ENCODE results near the gene GPC4.

The GPC4 gene

GRCh38 chrX:133414406-133415275, 648 bp downstream of the GPC4 start:
- DNase-seq (ENCODE audit: low spot score) = no peak
- H3K18ac ChIP-seq (ENCODE audit: low read length) = peak overlapping the region; percentile 91
- H2AFZ ChIP-seq (ENCODE audit: low read length) = peak overlapping the region; percentile 83
- H3K79me1 ChIP-seq (ENCODE audit: low read depth, low read length) = no peaks in the 10 kb centered on the region
- H3K4me3 ChIP-seq (ENCODE audit: low read length in 2 of 2) = peak overlapping the region; percentile 72 to 87
- H3K4ac ChIP-seq (ENCODE audit: low read length) = no peak overlapping the region
- H2BK12ac ChIP-seq (ENCODE audit: low read length) = no peak overlapping the region
- H2AK5ac ChIP-seq (ENCODE audit: low read depth, low read length) = no peak overlapping the region
- H2BK15ac ChIP-seq (ENCODE audit: low read length) = peak overlapping the region; percentile 67
- peak overlapping the region; percentile 65 for H3K4me2 ChIP-seq (ENCODE audit: insufficient read depth, low read length, poor library complexity, severe bottlenecking)
- no peaks in the 10 kb centered on the region for H3K9me3 ChIP-seq (replicated peaks in 1 of 2; ENCODE audit: control insufficient read depth in 2 of 2, insufficient read depth in 1 of 2, low read depth in 1 of 2, low read length in 2 of 2)
- H2BK5ac ChIP-seq (ENCODE audit: low read length) = no peak overlapping the region
- no peaks in the 10 kb centered on the region for H3K27me3 ChIP-seq (ENCODE audit: control insufficient read depth in 3 of 3, insufficient read depth in 3 of 3, low read depth in 1 of 3, low read length in 3 of 3)
- H3K23ac ChIP-seq (ENCODE audit: low read depth, low read length, poor library complexity) = peak overlapping the region; percentile 93
- H4K8ac ChIP-seq (ENCODE audit: low read depth, low read length) = no peak overlapping the region
- H2BK120ac ChIP-seq (ENCODE audit: low read depth, low read length) = no peak overlapping the region
- H3K14ac ChIP-seq (ENCODE audit: low read length) = no peak overlapping the region
- H4K91ac ChIP-seq (ENCODE audit: low read depth, low read length, poor library complexity) = no peak overlapping the region
- no peak overlapping the region for H3K27ac ChIP-seq (replicated peaks; ENCODE audit: low read length)
- H3K36me3 ChIP-seq (replicated peaks in 1 of 2; ENCODE audit: control insufficient read depth in 2 of 2, insufficient read depth in 2 of 2, low read length in 2 of 2) = peaks cover 0 to 6% of the 10 kb centered on the region in 2 donors
- H3K9ac ChIP-seq (ENCODE audit: low read depth, low read length, poor library complexity) = peak overlapping the region; percentile 84
- peaks cover 9 to 11% of the 10 kb centered on the region in 2 donors for H3K4me1 ChIP-seq (ENCODE audit: control insufficient read depth in 2 of 2, insufficient read depth in 1 of 2, low read depth in 1 of 2, low read length in 2 of 2)
- no CpG with 5 or more reads among the region's 93 CpGs for WGBS, 2 donors (ENCODE audit: extremely low coverage in 2 of 2, insufficient read length in 2 of 2, insufficient replicate concordance in 1 of 2)

- Histone ChIP-seq H2BK12ac (ENCODE audit: low read length) (no peak overlapping the region), H3K36me3 (replicated peaks in 1 of 2; ENCODE audit: control insufficient read depth in 2 of 2, insufficient read depth in 2 of 2, low read length in 2 of 2) (peaks cover 0 to 9% of the 10 kb centered on the region in 2 donors), H2BK15ac (ENCODE audit: low read length) (no peak overlapping the region), H3K4me2 (ENCODE audit: insufficient read depth, low read length, poor library complexity, severe bottlenecking) (peak overlapping the region; percentile 66), H2AFZ (ENCODE audit: low read length) (peak overlapping the region; percentile 47), H3K4me1 (ENCODE audit: control insufficient read depth in 2 of 2, insufficient read depth in 1 of 2, low read depth in 1 of 2, low read length in 2 of 2) (peaks cover 9 to 11% of the 10 kb centered on the region in 2 donors), H3K27ac (replicated peaks; ENCODE audit: low read length) (no peak overlapping the region), H4K8ac (ENCODE audit: low read depth, low read length) (no peak overlapping the region), H3K18ac (ENCODE audit: low read length) (peak overlapping the region; percentile 71), H2AK5ac (ENCODE audit: low read depth, low read length) (no peak overlapping the region), H3K4me3 (ENCODE audit: low read length in 2 of 2) (peak overlapping the region; percentile 72 to 79), H3K27me3 (ENCODE audit: control insufficient read depth in 3 of 3, insufficient read depth in 3 of 3, low read depth in 1 of 3, low read length in 3 of 3) (no peaks in the 10 kb centered on the region), H3K14ac (ENCODE audit: low read length) (no peak overlapping the region), H3K23ac (ENCODE audit: low read depth, low read length, poor library complexity) (no peak overlapping the region), H3K4ac (ENCODE audit: low read length) (no peak overlapping the region), H3K9me3 (replicated peaks in 1 of 2; ENCODE audit: control insufficient read depth in 2 of 2, insufficient read depth in 1 of 2, low read depth in 1 of 2, low read length in 2 of 2) (no peaks in the 10 kb centered on the region), H2BK5ac (ENCODE audit: low read length) (no peak overlapping the region), H3K9ac (ENCODE audit: low read depth, low read length, poor library complexity) (no peak overlapping the region), H3K79me1 (ENCODE audit: low read depth, low read length) (no peaks in the 10 kb centered on the region), H2BK120ac (ENCODE audit: low read depth, low read length) (no peak overlapping the region), H4K91ac (ENCODE audit: low read depth, low read length, poor library complexity) (no peak overlapping the region)
- no CpG with 5 or more reads among the region's 38 CpGs for WGBS, 2 donors (ENCODE audit: extremely low coverage in 2 of 2, insufficient read length in 2 of 2, insufficient replicate concordance in 1 of 2)
- DNase-seq (ENCODE audit: low spot score) = no peak
Measured at GRCh38 chrX:133413218-133413925, 1.9 kb downstream of the GPC4 start.

- H2AFZ ChIP-seq (ENCODE audit: low read length) = no peak overlapping the region
- no peak overlapping the region for H2BK120ac ChIP-seq (ENCODE audit: low read depth, low read length)
- H3K18ac ChIP-seq (ENCODE audit: low read length) = no peak overlapping the region
- peak overlapping the region; percentile 26 for H3K4me2 ChIP-seq (ENCODE audit: insufficient read depth, low read length, poor library complexity, severe bottlenecking)
- H3K36me3 ChIP-seq (replicated peaks in 1 of 2; ENCODE audit: control insufficient read depth in 2 of 2, insufficient read depth in 2 of 2, low read length in 2 of 2) = peaks cover 0 to 12% of the 10 kb centered on the region in 2 donors
- DNase-seq (ENCODE audit: low spot score) = no peak
- H3K9ac ChIP-seq (ENCODE audit: low read depth, low read length, poor library complexity) = no peak overlapping the region
- no peak overlapping the region for H4K91ac ChIP-seq (ENCODE audit: low read depth, low read length, poor library complexity)
- H3K9me3 ChIP-seq (replicated peaks in 1 of 2; ENCODE audit: control insufficient read depth in 2 of 2, insufficient read depth in 1 of 2, low read depth in 1 of 2, low read length in 2 of 2) = no peaks in the 10 kb centered on the region
- H3K27me3 ChIP-seq (ENCODE audit: control insufficient read depth in 3 of 3, insufficient read depth in 3 of 3, low read depth in 1 of 3, low read length in 3 of 3) = no peaks in the 10 kb centered on the region
- no peak overlapping the region for H2BK5ac ChIP-seq (ENCODE audit: low read length)
- peaks cover 9 to 11% of the 10 kb centered on the region in 2 donors for H3K4me1 ChIP-seq (ENCODE audit: control insufficient read depth in 2 of 2, insufficient read depth in 1 of 2, low read depth in 1 of 2, low read length in 2 of 2)
- no peak overlapping the region for H2BK15ac ChIP-seq (ENCODE audit: low read length)
- no peak overlapping the region for H3K23ac ChIP-seq (ENCODE audit: low read depth, low read length, poor library complexity)
- no peak overlapping the region for H3K14ac ChIP-seq (ENCODE audit: low read length)
- no peak overlapping the region for H3K4ac ChIP-seq (ENCODE audit: low read length)
- no peak overlapping the region for H2AK5ac ChIP-seq (ENCODE audit: low read depth, low read length)
- no peaks in the 10 kb centered on the region for H3K79me1 ChIP-seq (ENCODE audit: low read depth, low read length)
- no peak overlapping the region for H2BK12ac ChIP-seq (ENCODE audit: low read length)
- H4K8ac ChIP-seq (ENCODE audit: low read depth, low read length) = no peak overlapping the region
- no CpG with 5 or more reads among the region's 5 CpGs for WGBS, 2 donors (ENCODE audit: extremely low coverage in 2 of 2, insufficient read length in 2 of 2, insufficient replicate concordance in 1 of 2)
- H3K27ac ChIP-seq (replicated peaks; ENCODE audit: low read length) = no peak overlapping the region
- H3K4me3 ChIP-seq (ENCODE audit: low read length in 2 of 2) = peak overlapping the region in 1 of 2 donors; percentile 72
Measured at GRCh38 chrX:133412665-133413064, 2.6 kb downstream of the GPC4 start.

GRCh38 chrX:133412246-133412645, 3.0 kb downstream of the GPC4 start:
- Histone ChIP-seq H3K9me3 (replicated peaks in 1 of 2; ENCODE audit: control insufficient read depth in 2 of 2, insufficient read depth in 1 of 2, low read depth in 1 of 2, low read length in 2 of 2) (no peaks in the 10 kb centered on the region), H4K91ac (ENCODE audit: low read depth, low read length, poor library complexity) (no peak overlapping the region), H3K4ac (ENCODE audit: low read length) (no peak overlapping the region), H2BK15ac (ENCODE audit: low read length) (no peak overlapping the region), H3K79me1 (ENCODE audit: low read depth, low read length) (no peaks in the 10 kb centered on the region), H3K4me3 (ENCODE audit: low read length in 2 of 2) (peak overlapping the region in 1 of 2 donors; percentile 72), H4K8ac (ENCODE audit: low read depth, low read length) (no peak overlapping the region), H3K4me2 (ENCODE audit: insufficient read depth, low read length, poor library complexity, severe bottlenecking) (no peak overlapping the region), H3K27ac (replicated peaks; ENCODE audit: low read length) (no peak overlapping the region), H3K18ac (ENCODE audit: low read length) (no peak overlapping the region), H2BK120ac (ENCODE audit: low read depth, low read length) (no peak overlapping the region), H2BK12ac (ENCODE audit: low read length) (no peak overlapping the region), H3K27me3 (ENCODE audit: control insufficient read depth in 3 of 3, insufficient read depth in 3 of 3, low read depth in 1 of 3, low read length in 3 of 3) (no peaks in the 10 kb centered on the region), H2AFZ (ENCODE audit: low read length) (no peak overlapping the region), H3K9ac (ENCODE audit: low read depth, low read length, poor library complexity) (no peak overlapping the region), H3K4me1 (ENCODE audit: control insufficient read depth in 2 of 2, insufficient read depth in 1 of 2, low read depth in 1 of 2, low read length in 2 of 2) (peaks cover 9 to 11% of the 10 kb centered on the region in 2 donors), H2AK5ac (ENCODE audit: low read depth, low read length) (no peak overlapping the region), H2BK5ac (ENCODE audit: low read length) (no peak overlapping the region), H3K23ac (ENCODE audit: low read depth, low read length, poor library complexity) (no peak overlapping the region), H3K36me3 (replicated peaks in 1 of 2; ENCODE audit: control insufficient read depth in 2 of 2, insufficient read depth in 2 of 2, low read length in 2 of 2) (peaks cover 0 to 14% of the 10 kb centered on the region in 2 donors), H3K14ac (ENCODE audit: low read length) (no peak overlapping the region)
- peak; percentile 56 for DNase-seq (ENCODE audit: low spot score)
- WGBS, 2 donors (ENCODE audit: extremely low coverage in 2 of 2, insufficient read length in 2 of 2, insufficient replicate concordance in 1 of 2) = no CpG with 5 or more reads among the region's 3 CpGs
